ENCODE measurements around the gene CFAP97. TPM values are rescaled to one million over a fixed set of nuclear protein-coding genes. Genes with fewer than 3 reads are reported as not detected.

The CFAP97 gene
- total and polyA plus RNA-seq, 9 of the 15 experiments (the other 6 are each of a cell fraction or from before 2014, with no cell fraction given), result 17.3 to 57.8 (median 44.4) TPM

- TF ChIP-seq CBX3 (IDR thresholded peaks at IDR 0.05; ENCODE audit: borderline replicate concordance in 1 of 2, low read length in 2 of 2) (0 out of 3 replicates have a peak, but pooled peaks of 1 of the 2 experiments have one; percentile 43), PHB2 (IDR thresholded peaks at IDR 0.05; ENCODE audit: low read depth) (no peak), RBM17 (IDR thresholded peaks at IDR 0.05; ENCODE audit: borderline replicate concordance, low read depth, low read length) (no peak), FOXK1 (CRISPR knock-in tag; IDR thresholded peaks at IDR 0.05; ENCODE audit: borderline replicate concordance) (no peak), MBD1 (CRISPR knock-in tag; IDR thresholded peaks at IDR 0.05) (no peak), KDM2B (CRISPR knock-in tag; IDR thresholded peaks at IDR 0.05) (no peak), NR2C1 (IDR thresholded peaks at IDR 0.05) (no peak), NR2C1 (tag; IDR thresholded peaks at IDR 0.05) (no peak), ZNF583 (CRISPR knock-in tag; IDR thresholded peaks at IDR 0.05) (no peak), SETDB1 (IDR thresholded peaks at IDR 0.05; ENCODE audit: low read length) (no peak), CREB3 (tag; conservative IDR thresholded peaks at IDR 0.05; ENCODE audit: low read depth) (0 out of 2 replicates have a peak, but pooled peaks have one; percentile 53), HDAC6 (IDR thresholded peaks at IDR 0.05; ENCODE audit: low read depth, low read length) (no peak), CEBPB (tag; IDR thresholded peaks at IDR 0.05) (no peak), ILK (tag; IDR thresholded peaks at IDR 0.05; ENCODE audit: borderline replicate concordance, low read depth) (no peak), TGIF2 (CRISPR knock-in tag; IDR thresholded peaks at IDR 0.05) (no peak), ZNF165 (CRISPR knock-in tag; IDR thresholded peaks at IDR 0.05; ENCODE audit: borderline replicate concordance) (no peak), NCOA4 (IDR thresholded peaks at IDR 0.05; ENCODE audit: partially characterized antibody) (no peak), ZBTB7A (IDR thresholded peaks at IDR 0.05; ENCODE audit: borderline replicate concordance, control insufficient read depth, low read depth, low read length) (peak; percentile 48), PPARD (CRISPR knock-in tag; IDR thresholded peaks at IDR 0.05) (no peak), SNRNP70 (optimal IDR thresholded peaks at IDR 0.05; ENCODE audit: low read depth, low read length) (no peak), BRD9 (IDR thresholded peaks at IDR 0.05; ENCODE audit: low read depth, partially characterized antibody) (no peak), SOX6 (IDR thresholded peaks at IDR 0.05) (no peak), CHD2 (IDR thresholded peaks at IDR 0.05; ENCODE audit: low read depth, low read length) (no peak; the same call in 1 of the 2 replicates)
- TF ChIP-seq, protein P1, sequence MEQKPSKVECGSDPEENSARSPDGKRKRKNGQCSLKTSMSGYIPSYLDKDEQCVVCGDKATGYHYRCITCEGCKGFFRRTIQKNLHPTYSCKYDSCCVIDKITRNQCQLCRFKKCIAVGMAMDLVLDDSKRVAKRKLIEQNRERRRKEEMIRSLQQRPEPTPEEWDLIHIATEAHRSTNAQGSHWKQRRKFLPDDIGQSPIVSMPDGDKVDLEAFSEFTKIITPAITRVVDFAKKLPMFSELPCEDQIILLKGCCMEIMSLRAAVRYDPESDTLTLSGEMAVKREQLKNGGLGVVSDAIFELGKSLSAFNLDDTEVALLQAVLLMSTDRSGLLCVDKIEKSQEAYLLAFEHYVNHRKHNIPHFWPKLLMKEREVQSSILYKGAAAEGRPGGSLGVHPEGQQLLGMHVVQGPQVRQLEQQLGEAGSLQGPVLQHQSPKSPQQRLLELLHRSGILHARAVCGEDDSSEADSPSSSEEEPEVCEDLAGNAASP (IDR thresholded peaks at IDR 0.05), result no peak
Observed at GRCh38 chr4:185203486-185204237, at the start of gene CFAP97 (continued).
